Suprapubic skin (tissue), 3 donors: Measurements from ENCODE around the gene RNF13.
"Not testable (repeated sequence)": the region's sequence is repeated elsewhere in the genome, so short reads cannot be mapped to it uniquely, and the experiment has no call there.

Experiments used
- POLR2A ChIP-seq, 2 donors: fragments of 450-650 bp; IDR thresholded peaks; one replicate each; pipeline ENCODE4 v1.6.1; 2017; ENCODE audit warnings: antibody characterized with exemption in 2 of 2, mild to moderate bottlenecking in 2 of 2, moderate library complexity in 2 of 2
- TF ChIP-seq, protein P1 (sequence below), 2 donors: fragments of 200-600 bp in 1 of 2; fragments of 450-650 bp in 1 of 2; sonication (generic) in 1 of 2; IDR thresholded peaks; one replicate each; pipeline ENCODE4 v1.5.1; 2016 to 2019; ENCODE audit warnings: antibody characterized with exemption in 2 of 2, mild to moderate bottlenecking in 1 of 2, moderate library complexity in 1 of 2

DNA sequence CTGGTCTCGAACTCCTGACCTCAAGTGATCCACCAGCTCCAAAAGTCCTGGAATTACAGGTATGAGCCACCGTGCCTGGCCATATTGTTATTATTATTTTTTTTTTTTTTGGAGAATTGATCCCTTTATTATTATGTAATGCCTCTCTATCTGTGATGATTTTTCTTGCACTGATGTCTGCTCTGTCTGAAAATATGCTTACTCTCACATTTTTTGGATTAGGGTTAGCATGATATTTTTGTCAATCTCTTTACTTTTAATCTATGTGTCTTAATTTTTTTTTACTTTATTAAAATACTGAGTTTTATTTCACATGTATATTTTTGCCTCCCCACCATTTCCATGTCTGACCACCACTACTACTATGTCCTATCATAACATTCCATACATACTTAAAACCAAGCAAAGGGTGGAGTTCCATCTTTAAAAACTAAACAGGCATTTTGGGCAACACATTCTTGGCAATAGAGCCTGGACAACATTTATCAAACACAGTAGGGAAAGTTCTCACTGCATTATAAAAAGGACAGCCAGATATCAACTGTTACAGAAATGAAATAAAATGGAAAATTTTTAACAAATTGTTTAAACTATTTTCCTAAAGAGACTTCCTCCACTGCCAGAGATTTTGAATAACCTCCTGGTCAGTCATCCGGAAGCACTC is 125.5 kb downstream of the RNF13 start:
- not testable (repeated sequence) for TF ChIP-seq POLR2A (IDR thresholded peaks at IDR 0.05)
- TF ChIP-seq, protein P1, sequence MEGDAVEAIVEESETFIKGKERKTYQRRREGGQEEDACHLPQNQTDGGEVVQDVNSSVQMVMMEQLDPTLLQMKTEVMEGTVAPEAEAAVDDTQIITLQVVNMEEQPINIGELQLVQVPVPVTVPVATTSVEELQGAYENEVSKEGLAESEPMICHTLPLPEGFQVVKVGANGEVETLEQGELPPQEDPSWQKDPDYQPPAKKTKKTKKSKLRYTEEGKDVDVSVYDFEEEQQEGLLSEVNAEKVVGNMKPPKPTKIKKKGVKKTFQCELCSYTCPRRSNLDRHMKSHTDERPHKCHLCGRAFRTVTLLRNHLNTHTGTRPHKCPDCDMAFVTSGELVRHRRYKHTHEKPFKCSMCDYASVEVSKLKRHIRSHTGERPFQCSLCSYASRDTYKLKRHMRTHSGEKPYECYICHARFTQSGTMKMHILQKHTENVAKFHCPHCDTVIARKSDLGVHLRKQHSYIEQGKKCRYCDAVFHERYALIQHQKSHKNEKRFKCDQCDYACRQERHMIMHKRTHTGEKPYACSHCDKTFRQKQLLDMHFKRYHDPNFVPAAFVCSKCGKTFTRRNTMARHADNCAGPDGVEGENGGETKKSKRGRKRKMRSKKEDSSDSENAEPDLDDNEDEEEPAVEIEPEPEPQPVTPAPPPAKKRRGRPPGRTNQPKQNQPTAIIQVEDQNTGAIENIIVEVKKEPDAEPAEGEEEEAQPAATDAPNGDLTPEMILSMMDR (IDR thresholded peaks at IDR 0.05), result not testable (repeated sequence)
